ENCODE data around the gene PCDHA8. TPM values are rescaled to one million over a fixed set of nuclear protein-coding genes. Genes with fewer than 3 reads are reported as not detected.
"Not testable (repeated sequence)": the region's sequence is repeated elsewhere in the genome, so short reads cannot be mapped to it uniquely, and the experiment has no call there.

PCDHA8 gene
- total and polyA plus RNA-seq, 4 donors = 0.14 to 0.37 (median 0.23) TPM; not detected in 1

GRCh38 chr5:140802781-140803271, 38.2 kb upstream of the PCDHA8 start:
- Histone ChIP-seq H3K4me1 (ENCODE audit: control insufficient read depth in 5 of 5, insufficient read depth in 5 of 5, low read length in 5 of 5) (peaks cover 0 to 2% (median 0%) of the 10 kb centered on the region in 5 donors), H3K27ac (ENCODE audit: low read depth in 1 of 2, low read length in 1 of 2) (no peak overlapping the region), H3K27me3 (ENCODE audit: control insufficient read depth in 3 of 3, insufficient read depth in 3 of 3, low read length in 2 of 3) (no peaks in the 10 kb centered on the region), H3K9ac (ENCODE audit: insufficient read depth in 1 of 2, low read length in 2 of 2) (no peak overlapping the region), H3K9me3 (ENCODE audit: control insufficient read depth in 4 of 4, insufficient read depth in 3 of 4, low read length in 3 of 4) (peaks cover 0 to 27% (median 1%) of the 10 kb centered on the region in 4 donors), H3K36me3 (ENCODE audit: control insufficient read depth in 4 of 4, insufficient read depth in 4 of 4, low read length in 4 of 4) (no peaks in the 10 kb centered on the region), H3K4me3 (no peak overlapping the region)
- ATAC-seq (ENCODE audit: insufficient read depth, low FRiP score) = no peak
- no peak for TF ChIP-seq CTCF (IDR thresholded peaks at IDR 0.05; ENCODE audit: control extremely low read depth, extremely low read depth)
- 43 to 51% methylated on average over 48 to 53 of the region's 53 CpGs for WGBS, 2 donors
- no peak for DNase-seq

- no peaks in the 10 kb centered on the region for H3K27me3 ChIP-seq (ENCODE audit: control insufficient read depth in 3 of 3, insufficient read depth in 3 of 3, low read length in 2 of 3)
- H3K4me1 ChIP-seq (ENCODE audit: control insufficient read depth in 5 of 5, insufficient read depth in 5 of 5, low read length in 5 of 5) = peaks cover 0 to 2% (median 0%) of the 10 kb centered on the region in 5 donors
- no peak within 1 kb of the TSS for H3K27ac ChIP-seq (ENCODE audit: low read depth in 1 of 2, low read length in 1 of 2)
- no peak within 1 kb of the TSS for H3K9ac ChIP-seq (ENCODE audit: insufficient read depth in 1 of 2, low read length in 2 of 2)
- no peak for TF ChIP-seq CTCF (IDR thresholded peaks at IDR 0.05; ENCODE audit: control extremely low read depth, extremely low read depth)
- ATAC-seq (ENCODE audit: insufficient read depth, low FRiP score) (peak; percentile 69), DNase-seq (no peak)
- H3K36me3 ChIP-seq (ENCODE audit: control insufficient read depth in 4 of 4, insufficient read depth in 4 of 4, low read length in 4 of 4) = no peaks in the 10 kb centered on the region
- H3K9me3 ChIP-seq (ENCODE audit: control insufficient read depth in 4 of 4, insufficient read depth in 3 of 4, low read length in 3 of 4) = peaks cover 0 to 34% (median 4%) of the 10 kb centered on the region in 4 donors
- WGBS, 2 donors = 17 to 19% methylated on average over 35 to 37 of the region's 47 CpGs
- H3K4me3 ChIP-seq = no peak within 1 kb of the TSS
These were observed 33.9 kb upstream of the PCDHA8 start, which contains the start of gene PCDHA4 for GRCh38 chr5:140806834-140807775. PCDHA4 (plus strand) TSS chr5:140807068.

GRCh38 chr5:140808241-140808888, 32.6 kb upstream of the PCDHA8 start:
- H3K36me3 ChIP-seq (ENCODE audit: control insufficient read depth in 4 of 4, insufficient read depth in 4 of 4, low read length in 4 of 4); ATAC-seq (ENCODE audit: insufficient read depth, low FRiP score); H3K27ac ChIP-seq (ENCODE audit: low read depth in 1 of 2, low read length in 1 of 2); H3K27me3 ChIP-seq (ENCODE audit: control insufficient read depth in 3 of 3, insufficient read depth in 3 of 3, low read length in 2 of 3); H3K9ac ChIP-seq (ENCODE audit: insufficient read depth in 1 of 2, low read length in 2 of 2); DNase-seq; H3K4me3 ChIP-seq; H3K4me1 ChIP-seq (ENCODE audit: control insufficient read depth in 5 of 5, insufficient read depth in 5 of 5, low read length in 5 of 5): not testable (repeated sequence)
- peaks cover 0 to 22% (median 4%) of the 10 kb centered on the region in 4 donors for H3K9me3 ChIP-seq (ENCODE audit: control insufficient read depth in 4 of 4, insufficient read depth in 3 of 4, low read length in 3 of 4)
- 59 to 66% methylated on average over 62 of the region's 62 CpGs for WGBS, 2 donors

- ATAC-seq (ENCODE audit: insufficient read depth, low FRiP score) (no peak), DNase-seq (no peak)
- H3K36me3 ChIP-seq (ENCODE audit: control insufficient read depth in 4 of 4, insufficient read depth in 4 of 4, low read length in 4 of 4) = no peaks in the 10 kb centered on the region
- H3K9me3 ChIP-seq (ENCODE audit: control insufficient read depth in 4 of 4, insufficient read depth in 3 of 4, low read length in 3 of 4) = peaks cover 0 to 22% (median 4%) of the 10 kb centered on the region in 4 donors
- WGBS, 2 donors = 64 to 67% methylated on average over 42 to 43 of the region's 43 CpGs
- H3K4me1 ChIP-seq (ENCODE audit: control insufficient read depth in 5 of 5, insufficient read depth in 5 of 5, low read length in 5 of 5) = no peaks in the 10 kb centered on the region
- no peak overlapping the region for H3K4me3 ChIP-seq
- TF ChIP-seq CTCF (IDR thresholded peaks at IDR 0.05; ENCODE audit: control extremely low read depth, extremely low read depth) = no peak
- no peak overlapping the region for H3K27ac ChIP-seq (ENCODE audit: low read depth in 1 of 2, low read length in 1 of 2)
- H3K27me3 ChIP-seq (ENCODE audit: control insufficient read depth in 3 of 3, insufficient read depth in 3 of 3, low read length in 2 of 3) = no peaks in the 10 kb centered on the region
- H3K9ac ChIP-seq (ENCODE audit: insufficient read depth in 1 of 2, low read length in 2 of 2) = no peak overlapping the region
These were observed 32.1 kb upstream of the PCDHA8 start for GRCh38 chr5:140808889-140809291.

All from lung (tissue), 12 donors.